HL-60 (cell line): ENCODE measurements around the gene CDK2.

Source experiments
- DNase-seq, 2 experiments: peaks; one replicate each; pipeline ENCODE4 v3.0.0-alpha.2; 2010 to 2020; ENCODE audit warnings: low read depth in 1 of 2, low spot score in 1 of 2
- H3K27ac ChIP-seq: fragments of 250-450 bp; sonication (Bioruptor Pico); replicated peaks from 2 replicates; pipeline ENCODE4 v1.5.1; 2020; ENCODE audit warnings: mild to moderate bottlenecking, moderate library complexity
- H3K27me3 ChIP-seq: fragments of 250-450 bp; sonication (Bioruptor Pico); 2 replicates; pipeline ENCODE4 v1.5.1; 2021; ENCODE audit warnings: mild to moderate bottlenecking, moderate library complexity; ENCODE audit not compliant: insufficient read depth, poor library complexity, severe bottlenecking
- H3K4me3 ChIP-seq: replicated peaks from 2 replicates; pipeline ENCODE4 v1.5.1; 2011; ENCODE audit warnings: mild to moderate bottlenecking, control low read depth, low read length; ENCODE audit not compliant: insufficient read depth
- CTCF ChIP-seq: IDR thresholded peaks from one replicate; pipeline ENCODE4 v1.5.1; 2011; ENCODE audit warnings: low read length, control low read depth, inconsistent platforms; ENCODE audit not compliant: insufficient read depth
- GABPA ChIP-seq: IDR thresholded peaks from 2 replicates; pipeline ENCODE4 v1.6.1; 2012; ENCODE audit warnings: low read depth
- POLR2AphosphoS5 ChIP-seq: IDR thresholded peaks from 2 replicates; pipeline ENCODE4 v1.6.1; 2012; ENCODE audit warnings: low read depth
- SPI1 ChIP-seq: IDR thresholded peaks from 2 replicates; pipeline ENCODE4 v1.6.1; 2012; ENCODE audit warnings: low read depth, mild to moderate bottlenecking, borderline replicate concordance
- TF ChIP-seq, protein P1 (sequence below): IDR thresholded peaks from 2 replicates; pipeline ENCODE4 v1.6.1; 2012; ENCODE audit warnings: low read depth; ENCODE audit not compliant: insufficient replicate concordance

The CDK2 gene

GRCh38 chr12:55995366-55995765 is 28.7 kb downstream of the CDK2 start:
- Histone ChIP-seq H3K4me3 (no peak overlapping the region), H3K27me3 (no peaks in the 10 kb centered on the region), H3K27ac (no peak overlapping the region)
- no peak for DNase-seq
- TF ChIP-seq SPI1 (no peak), CTCF (no peak), GABPA (no peak), POLR2AphosphoS5 (no peak)
- TF ChIP-seq, protein P1, sequence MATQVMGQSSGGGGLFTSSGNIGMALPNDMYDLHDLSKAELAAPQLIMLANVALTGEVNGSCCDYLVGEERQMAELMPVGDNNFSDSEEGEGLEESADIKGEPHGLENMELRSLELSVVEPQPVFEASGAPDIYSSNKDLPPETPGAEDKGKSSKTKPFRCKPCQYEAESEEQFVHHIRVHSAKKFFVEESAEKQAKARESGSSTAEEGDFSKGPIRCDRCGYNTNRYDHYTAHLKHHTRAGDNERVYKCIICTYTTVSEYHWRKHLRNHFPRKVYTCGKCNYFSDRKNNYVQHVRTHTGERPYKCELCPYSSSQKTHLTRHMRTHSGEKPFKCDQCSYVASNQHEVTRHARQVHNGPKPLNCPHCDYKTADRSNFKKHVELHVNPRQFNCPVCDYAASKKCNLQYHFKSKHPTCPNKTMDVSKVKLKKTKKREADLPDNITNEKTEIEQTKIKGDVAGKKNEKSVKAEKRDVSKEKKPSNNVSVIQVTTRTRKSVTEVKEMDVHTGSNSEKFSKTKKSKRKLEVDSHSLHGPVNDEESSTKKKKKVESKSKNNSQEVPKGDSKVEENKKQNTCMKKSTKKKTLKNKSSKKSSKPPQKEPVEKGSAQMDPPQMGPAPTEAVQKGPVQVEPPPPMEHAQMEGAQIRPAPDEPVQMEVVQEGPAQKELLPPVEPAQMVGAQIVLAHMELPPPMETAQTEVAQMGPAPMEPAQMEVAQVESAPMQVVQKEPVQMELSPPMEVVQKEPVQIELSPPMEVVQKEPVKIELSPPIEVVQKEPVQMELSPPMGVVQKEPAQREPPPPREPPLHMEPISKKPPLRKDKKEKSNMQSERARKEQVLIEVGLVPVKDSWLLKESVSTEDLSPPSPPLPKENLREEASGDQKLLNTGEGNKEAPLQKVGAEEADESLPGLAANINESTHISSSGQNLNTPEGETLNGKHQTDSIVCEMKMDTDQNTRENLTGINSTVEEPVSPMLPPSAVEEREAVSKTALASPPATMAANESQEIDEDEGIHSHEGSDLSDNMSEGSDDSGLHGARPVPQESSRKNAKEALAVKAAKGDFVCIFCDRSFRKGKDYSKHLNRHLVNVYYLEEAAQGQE, result no peak

DNA sequence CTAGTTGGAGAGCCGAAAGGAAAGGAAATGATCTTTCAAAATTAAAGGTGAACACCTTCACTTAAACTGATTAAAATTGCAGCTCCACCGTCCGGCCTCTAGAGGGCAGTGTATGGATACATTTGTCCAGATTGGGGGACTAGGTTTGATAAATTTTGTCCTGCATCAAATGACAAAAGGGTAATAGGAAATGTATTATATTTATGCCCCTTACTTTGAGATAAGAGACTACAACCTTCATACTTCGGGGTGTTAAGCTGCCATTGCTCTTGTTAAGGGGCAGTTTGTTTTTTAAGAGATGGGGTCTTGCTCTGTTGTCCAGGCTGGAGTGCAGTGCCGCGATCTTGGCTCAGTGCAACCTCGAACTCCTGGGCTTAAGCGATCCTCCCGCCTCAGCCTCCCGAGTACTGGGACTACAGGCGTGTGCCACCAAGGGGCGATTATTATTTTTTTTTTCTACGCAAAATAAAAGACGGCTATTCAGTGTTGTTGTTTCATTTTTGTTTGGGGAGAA is 29.6 kb downstream of the CDK2 start:
- peak in 1 of 2 experiments; percentile 66 for DNase-seq
- no peaks in the 10 kb centered on the region for H3K27me3 ChIP-seq
- H3K4me3 ChIP-seq, result peak overlapping the region; percentile 74
- TF ChIP-seq, protein P1, result no peak
- TF ChIP-seq POLR2AphosphoS5 (no peak), SPI1 (no peak), GABPA (no peak), CTCF (peak; percentile 70)
- peak overlapping the region; percentile 48 for H3K27ac ChIP-seq

DNA sequence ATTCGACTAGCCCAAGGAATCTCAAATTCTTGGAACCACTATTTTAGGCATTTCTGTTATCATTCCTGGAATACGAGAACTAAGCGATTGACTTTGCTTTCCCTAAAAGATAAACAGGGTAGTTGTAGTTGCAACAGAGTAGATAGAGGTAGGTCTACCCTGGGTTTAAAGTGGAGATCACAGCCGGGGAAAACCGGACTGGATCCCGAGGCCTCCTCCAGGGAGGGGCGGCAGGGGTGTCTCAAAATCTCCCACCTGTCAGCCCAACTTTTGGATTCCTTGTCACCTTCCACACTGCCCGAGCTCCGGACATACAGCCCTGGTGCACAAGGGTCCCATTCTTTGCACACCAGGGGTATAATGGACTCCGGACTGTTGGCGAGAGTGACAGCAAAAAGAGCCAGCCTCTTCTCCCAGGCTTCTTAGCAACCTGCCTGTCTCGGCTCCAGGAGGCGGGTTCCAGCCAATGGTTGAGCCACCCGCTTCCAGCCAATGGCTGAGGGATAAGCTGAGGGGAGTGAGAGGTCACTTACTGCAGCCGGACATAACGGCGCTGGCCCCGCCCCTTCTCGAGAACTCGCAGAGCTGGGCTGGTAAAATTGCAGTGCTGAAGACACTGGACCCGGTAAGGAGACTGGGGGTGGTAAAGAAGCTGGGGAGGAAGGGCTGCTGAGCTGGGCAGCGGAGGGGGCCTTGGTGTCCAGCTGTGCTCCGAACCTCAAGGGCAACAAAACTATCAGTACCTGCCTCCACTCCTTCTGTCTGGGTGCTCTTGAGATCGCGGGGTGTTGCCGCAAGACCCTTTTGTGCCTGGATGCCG is 30.3 kb downstream of the CDK2 start, which contains the start of gene SUOX:
Gene SUOX, plus strand, starts transcription at position 562 of the 820 bp plus-strand sequence. CDS start 4,946 bp downstream, outside the sequence.
- TF ChIP-seq POLR2AphosphoS5, result peak; percentile 70; the same call in 1 of the 2 replicates
- TF ChIP-seq, protein P1, result no peak
- Histone ChIP-seq H3K4me3 (peak within 1 kb of the TSS; percentile 74), H3K27me3 (no peaks in the 10 kb centered on the region), H3K27ac (peak within 1 kb of the TSS; percentile 48)
- DNase-seq, result peak; percentile 88 to 96
